GM19238 (cell line): ENCODE results near the gene UNK.

ENCODE experiments used
- DNase-seq: peaks from one replicate; pipeline ENCODE4 v3.0.0; 2011; ENCODE audit warnings: low spot score; ENCODE audit not compliant: insufficient read length

The UNK gene

DNA sequence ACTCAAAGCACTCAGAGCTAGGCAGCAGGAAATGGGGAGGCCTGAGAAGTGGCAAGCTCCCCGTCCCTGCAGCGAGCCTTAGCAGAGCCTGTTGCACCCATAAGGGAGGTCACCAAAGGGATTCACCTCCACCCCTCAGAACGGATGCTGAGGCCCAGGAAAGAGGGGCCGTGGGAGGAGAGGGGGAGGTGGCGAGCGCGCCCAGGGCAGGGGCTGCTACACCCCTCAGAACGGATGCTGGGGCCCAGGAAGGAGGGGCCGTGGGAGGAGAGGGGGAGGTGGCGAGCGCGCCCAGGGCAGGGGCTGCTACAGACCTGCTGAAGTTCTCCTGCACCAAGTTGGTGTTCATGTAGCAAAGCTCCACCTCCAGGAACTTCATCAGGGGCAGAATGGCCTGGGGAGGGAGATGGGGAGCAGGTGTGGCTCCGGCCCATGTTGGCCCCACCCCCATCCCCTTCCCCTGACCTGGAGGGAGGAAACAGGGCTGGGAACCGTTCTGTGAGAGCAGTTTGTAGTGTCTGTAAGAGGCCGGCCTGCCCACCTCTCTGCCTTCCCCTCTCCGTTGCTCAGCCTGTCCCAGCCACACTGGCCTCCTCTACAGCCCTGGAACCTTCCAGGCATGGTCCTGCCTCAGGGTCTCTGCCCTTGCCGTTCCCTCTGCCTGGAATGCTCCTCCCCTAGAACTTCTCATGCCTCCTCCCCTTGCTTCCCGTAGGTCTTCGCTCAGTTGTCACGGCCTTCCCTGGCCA is 48.2 kb downstream of the UNK start:
- no peak for DNase-seq

DNA sequence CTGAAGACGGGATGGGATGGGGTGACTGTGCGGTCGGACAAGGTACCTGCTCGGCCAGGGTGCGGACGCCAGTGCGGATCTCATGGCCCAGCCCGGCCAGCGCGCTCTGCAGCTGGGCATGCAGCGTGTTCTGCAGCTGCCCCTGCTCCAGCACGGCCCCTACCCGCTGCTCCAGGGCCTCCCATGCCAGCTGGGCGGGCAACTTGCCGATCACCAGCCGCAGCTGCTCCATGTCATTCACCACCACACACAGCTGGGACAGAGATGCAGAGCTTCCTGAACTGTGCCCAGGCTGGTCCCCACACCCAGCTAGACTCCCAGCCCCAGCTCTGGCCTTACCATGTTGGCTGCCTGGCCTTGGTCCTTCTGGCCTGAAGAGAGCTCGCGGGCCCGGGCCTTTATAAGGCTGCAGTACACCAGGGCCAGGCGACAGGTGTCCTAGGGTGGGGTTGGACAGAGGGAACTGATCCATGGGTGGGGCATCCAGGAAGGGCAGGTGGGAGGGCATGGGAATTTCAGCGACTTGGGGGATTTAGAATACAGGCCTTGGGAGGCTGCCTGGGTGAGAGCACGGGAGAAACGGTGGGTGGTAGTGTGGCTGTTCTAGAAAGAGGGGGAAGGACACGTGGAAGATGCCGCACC is 49.8 kb downstream of the UNK start:
- DNase-seq: no peak

DNA sequence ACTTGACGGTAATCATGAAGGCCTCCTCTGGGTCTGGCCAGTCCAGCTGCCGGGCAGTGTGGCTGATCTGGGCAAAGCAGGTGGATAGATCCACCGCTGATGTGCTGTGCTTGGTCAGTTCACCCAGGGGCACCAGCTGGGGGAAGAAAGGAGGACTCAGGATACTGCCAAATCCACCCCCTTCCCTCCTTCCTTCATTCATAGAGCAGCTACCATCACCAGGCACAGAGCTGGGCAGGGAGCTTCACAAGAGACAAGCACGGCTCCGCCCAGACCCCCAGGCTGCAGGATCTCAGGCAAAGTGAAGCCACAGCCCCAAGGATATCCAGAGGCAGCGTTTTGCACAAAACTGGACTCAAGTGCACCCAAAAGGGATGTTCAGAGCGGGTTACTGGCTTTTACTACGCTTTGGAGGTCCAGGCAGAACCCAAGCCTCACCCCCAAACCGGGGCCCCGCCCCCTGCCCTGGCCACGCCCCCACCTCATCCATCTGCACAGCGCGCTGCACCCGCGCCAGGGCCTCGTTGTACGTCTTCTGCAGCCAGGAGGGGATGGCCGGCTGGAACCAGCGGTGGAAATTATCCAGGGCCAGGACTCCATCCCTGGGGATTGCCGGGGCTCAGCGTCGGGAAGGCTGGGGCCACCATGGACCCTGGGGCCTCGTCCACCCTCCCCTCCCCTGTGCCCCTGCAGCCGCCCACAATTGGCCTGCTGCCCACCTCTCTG is 50.5 kb downstream of the UNK start:
- DNase-seq: no peak

DNA sequence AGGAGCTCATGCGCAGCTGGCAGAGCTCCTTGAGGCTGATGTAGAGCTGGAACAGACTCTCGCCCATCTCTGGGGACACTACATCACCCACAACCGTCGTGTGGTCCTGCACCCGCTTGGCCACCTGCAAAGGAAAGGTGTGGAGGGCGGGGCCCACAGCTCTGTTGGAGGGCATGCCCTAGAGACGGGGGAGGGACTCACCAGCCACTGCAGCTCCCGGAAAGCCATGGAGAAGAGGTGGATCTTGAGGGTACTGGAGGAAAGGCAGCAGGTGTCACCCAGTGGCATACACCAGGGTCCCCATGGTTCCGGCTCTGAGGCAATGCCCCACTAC is 51.0 kb downstream of the UNK start:
- no peak for DNase-seq

DNA sequence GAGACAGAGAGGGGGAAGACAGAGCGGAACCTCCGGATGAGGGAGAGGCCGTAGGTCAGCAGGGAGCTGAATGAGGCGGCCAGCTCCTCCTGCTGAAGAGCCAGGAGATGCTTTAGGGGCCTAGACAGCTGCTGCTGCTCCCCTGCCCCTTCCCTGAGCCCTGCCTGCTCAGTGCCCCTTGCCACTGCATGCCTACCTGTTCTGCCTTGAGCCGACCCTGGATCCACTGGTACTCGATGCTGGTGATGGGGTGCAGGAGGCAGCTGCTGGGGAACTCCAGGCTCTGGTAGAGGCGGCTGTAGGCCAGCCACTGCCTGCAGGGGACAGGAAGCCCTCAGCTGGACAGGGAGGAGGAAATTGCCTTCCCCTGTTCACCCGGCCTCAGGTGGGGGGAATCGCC is 52.0 kb downstream of the UNK start:
- DNase-seq: no peak

DNA sequence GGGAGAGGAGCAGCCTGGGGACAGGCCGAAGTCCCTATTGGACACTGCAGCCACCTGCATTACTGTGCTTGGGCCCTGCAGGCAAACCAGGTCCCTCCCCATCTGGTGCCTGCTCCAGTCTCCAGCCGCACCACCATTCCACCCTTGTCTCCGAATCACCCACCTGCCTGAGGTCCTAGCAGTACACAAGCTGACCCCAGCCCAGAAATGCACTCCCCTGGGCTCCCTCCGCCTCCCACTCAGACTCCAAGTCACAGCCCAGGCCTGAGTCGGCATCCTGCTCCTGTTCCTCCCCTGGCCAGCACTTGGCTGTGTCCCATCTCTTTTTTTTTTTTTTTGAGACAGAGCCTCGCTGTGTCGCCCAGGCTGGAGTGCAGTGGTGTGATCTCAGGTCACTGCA is 53.3 kb downstream of the UNK start:
- DNase-seq: no peak

DNA sequence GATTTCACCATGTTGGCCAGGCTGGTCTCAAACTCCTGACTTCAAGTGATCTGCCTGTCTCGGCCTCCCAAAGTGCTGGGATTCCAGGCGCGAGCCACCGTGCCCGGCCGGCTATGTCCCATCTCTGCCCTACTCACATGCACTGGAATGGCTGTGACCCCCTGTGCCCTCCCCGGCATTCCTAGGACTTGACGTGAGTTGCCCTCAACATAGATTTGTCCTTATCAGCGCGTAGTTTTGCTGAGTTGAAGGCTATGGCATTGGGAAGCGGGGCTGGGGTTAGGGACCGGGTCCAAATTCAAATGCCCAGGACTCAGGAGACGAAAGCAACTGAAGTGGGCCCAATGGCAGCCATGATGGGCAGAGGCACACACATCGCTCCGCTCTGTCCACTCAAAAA is 53.8 kb downstream of the UNK start:
- no peak for DNase-seq

DNA sequence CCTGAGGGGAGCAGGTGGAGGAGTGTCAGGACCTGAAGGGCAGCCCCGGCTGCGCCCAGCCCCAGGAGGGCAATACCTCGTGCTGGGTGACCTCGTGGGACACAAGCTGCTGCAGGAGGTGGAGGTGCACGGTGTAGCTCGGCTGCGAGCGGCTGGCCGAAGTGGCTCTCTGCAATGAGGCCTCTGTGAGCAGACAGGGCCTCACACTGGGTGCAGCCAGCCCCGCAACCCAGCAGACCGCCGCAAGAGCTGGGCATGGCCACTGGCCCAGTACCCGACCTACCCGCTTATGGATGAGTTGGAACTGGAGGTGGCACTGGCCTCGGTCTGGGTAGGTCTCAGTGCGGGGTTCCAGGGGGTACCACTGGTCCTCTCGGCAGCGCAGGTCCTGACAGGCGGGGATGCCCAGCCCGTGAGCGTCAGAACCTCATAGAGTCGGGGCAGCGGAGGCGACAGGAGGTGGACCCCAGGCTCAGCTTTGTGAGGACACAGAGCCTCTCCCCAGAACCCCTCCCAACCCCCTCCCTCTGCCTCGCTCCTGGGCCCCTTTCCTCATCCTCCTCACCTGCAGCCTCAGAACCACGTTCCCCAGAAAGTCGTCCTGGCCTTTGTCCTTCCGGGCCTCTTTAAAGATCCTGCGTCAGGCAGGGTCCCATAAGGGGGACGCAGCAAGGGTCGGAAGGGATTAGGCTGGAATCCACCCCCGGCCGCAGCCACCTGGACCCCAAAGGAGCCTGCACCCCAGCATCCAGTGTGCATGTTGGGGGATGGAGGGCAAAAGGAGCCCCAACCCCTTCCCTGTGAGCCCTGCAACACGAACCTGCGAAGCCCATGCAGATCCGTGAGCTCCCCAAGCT is 55.6 kb downstream of the UNK start:
- no peak for DNase-seq

DNA sequence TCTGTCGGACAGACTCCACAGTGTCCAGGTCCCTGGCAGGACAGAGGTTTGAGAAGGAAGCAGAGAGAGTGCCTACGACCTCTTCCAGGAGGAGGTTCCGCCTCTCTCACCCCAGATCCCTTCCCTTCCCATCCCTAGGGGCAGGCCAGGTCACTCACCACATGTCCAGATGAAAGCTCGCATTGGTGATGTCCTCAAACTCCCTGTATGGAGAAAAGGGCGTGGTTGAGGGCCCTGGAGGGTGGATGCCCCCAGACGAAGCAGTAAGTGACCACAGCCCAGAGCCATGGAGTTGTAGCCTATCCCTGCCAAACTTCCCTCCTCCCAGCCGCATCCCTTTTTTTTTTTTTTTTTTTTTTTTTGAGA is 56.2 kb downstream of the UNK start:
- DNase-seq: no peak

DNA sequence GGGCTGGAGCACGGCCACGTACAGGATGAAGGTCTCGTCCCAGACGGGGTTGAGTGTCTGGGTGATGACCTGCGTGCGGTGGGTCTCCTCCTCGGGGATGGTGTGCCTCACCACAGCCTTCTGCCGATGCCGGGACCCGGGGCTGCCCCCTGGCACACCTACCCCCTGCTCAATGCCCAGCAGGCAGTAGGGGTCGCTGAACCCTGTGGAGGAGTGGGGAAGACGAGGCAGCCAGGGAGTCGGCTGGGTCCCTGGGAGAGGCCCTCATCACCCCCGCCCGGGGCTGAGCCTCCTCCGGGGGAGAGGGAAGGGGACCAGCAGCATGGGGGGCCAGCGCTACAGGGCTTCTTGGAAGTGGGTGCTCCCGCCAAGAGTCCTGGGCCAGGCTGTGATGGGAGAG is 57.8 kb downstream of the UNK start:
- no peak for DNase-seq

DNA sequence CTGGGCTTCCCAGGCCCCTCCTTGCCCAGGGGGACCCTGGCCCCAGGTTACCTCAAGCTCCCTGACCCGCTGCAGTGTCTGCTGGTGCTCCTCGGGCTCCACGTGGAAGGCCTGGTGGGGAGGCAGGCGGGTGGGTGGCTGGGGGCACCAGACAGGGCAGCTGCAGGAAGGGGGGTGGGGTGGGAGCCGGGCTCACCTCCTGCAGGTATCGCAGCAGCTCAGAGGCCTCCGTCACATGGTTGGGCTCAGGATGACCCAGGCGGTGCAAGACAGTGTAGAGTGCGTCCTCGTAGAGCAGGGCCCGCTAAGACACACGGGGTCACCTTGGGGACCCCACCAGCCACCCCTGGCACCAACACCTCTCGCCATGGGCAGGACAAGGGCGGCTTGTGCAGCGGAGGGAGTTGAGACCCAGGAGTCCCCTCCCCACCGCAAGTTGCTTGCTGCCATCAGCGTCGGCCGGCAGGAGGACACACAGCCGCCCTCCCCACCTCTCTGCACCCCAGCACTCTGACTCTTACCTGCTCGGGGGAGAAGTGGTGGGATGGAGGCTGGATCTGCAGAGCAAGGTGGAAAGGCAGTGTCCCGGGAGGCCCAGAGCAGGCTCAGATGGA is 58.5 kb downstream of the UNK start:
- no peak for DNase-seq

DNA sequence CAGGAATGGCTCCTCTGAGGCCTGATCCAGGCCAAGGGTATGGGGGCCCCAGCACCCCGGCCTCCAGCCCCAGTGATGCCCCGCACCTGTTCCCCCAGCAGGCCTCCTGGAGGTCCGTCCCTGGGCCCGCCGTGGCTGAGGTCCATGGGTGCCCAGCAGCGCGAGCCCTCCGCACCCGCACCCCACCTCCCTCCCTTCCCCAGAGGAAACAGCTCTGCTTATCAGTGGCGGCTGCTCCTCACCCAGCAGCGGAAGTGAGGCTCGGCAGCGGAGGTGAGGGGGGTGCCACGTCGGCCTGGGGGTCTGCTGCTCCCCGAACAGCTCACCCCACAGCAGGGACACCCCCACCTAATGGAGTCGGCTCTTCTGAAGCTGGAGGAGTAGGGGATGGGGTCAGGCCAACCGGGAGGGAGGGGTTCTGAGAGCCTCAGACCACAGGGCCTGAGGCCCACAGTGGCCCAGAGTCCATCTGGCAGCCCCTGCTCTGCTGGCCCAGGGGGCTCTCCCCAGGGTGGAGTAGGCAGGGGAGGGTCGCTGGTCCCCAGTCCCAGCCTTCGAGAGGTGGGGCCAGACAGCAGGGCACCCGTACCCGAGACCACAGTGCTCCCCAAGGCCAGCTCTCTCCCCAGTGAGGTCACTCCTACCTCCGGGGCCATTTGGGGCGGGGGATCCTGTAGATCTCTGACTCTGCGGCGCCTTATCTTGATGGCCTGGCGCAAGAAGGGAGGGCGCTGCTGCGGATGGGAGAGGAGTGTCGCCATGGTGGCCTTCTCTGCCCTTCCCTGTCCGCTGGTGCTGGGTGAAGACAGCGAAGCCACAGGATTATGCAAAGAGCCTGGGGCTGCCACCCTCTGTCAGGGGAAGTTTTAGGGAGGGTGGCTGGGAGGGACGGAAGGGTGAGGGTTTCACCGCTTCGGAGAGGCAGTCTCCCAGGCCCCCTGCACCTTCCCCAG is 59.2 kb downstream of the UNK start, which contains the start of gene UNC13D:
Gene UNC13D (minus strand): TSS at position 828 of the 953 bp plus-strand sequence. CDS start 67 bp downstream, at position 761.
- DNase-seq: peak; percentile 76

DNA sequence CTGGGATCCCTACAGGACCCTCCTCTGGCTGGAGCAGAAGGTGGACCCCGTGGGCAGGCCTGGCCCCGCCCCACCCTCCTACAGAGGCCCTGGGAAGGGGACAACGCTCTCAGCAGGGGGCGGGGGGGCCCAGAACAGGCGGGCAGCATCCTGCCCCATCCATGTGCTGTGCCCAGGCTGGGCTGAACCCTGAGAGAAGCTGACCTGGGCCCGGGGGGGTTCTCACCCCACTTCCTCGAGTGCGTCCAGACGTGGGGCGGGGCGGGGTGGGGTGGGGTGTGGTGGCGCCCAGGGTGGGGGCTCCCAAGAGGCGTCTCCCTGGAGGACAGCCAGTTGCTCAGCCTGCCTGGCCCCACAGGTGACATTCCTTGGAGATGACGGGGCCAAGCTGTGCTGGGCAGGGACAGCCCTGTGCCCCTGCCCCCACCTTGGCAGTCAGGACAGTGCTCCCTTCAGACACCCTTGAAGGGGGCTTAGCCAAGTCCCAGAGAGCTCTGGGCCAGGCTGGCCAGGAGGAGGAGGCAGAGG is 60.0 kb downstream of the UNK start:
- DNase-seq: no peak

DNA sequence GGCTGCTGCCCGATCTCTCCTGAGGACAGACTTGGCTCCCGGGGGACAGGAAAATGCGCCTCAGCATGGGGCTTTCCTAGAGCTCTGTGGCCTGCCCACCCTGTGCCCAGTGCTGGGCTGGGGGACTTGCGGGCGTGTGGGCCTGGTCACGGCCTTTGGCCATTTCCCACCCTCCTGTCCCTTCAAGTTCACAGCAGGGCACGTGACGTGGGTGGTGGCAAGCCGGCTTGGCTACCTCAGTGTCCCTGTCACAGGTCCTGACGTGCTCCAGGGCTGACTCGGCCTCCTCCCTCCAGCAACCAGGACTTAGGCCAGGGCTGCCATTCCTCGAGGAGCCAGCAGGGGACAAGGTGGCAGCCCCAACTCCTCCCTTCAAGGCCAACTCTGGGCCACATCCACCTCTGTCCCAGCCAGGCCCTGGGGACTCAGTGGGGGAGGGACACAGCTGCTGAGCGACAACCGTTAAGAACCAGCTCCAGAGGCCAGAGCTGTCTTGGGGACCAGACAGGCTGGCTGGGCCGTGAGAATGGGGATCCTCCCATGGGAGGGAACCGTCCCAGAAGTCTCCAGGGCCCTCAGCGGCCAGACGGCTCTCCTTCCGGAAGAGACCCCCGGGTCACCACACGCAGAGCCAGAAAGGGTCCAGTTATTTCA is 60.6 kb downstream of the UNK start:
- peak; percentile 94 for DNase-seq

DNA sequence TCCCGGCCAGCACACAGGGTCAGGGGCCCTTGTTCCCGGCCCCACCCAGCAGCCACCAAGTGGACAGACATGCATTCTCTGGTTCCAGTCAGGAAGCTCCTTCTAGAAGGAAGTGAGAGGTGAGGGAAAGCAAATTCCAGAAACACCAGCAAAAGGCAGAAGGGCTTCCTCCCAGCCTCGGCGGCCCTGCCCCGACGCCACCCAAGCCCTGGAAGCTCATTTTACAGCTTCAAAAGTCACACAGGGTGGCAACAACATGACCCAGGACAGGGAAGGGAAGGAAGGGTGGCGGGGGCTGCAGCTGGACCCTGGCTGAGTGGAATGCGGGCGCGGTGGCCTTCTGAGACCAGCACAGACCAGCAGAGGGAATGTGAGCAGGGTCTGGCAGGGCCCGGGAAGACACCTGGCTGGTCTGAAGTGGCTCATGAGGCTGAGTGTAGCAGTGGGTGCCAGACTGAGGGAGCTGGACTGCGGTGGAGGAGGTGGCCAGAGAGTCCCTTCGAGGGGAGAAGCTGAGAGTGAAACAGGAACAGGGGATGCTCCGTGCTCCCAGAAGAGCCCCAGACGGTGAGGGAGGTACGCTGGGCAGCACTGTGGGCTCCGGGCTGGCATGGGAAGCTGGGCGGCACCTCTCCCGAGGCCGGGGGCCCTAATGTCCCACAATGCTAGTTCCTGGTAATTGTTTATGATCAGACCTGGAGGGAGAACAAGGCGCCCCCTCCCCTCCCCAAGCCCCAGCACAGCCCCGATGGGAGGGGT is 61.5 kb downstream of the UNK start:
- DNase-seq: no peak

DNA sequence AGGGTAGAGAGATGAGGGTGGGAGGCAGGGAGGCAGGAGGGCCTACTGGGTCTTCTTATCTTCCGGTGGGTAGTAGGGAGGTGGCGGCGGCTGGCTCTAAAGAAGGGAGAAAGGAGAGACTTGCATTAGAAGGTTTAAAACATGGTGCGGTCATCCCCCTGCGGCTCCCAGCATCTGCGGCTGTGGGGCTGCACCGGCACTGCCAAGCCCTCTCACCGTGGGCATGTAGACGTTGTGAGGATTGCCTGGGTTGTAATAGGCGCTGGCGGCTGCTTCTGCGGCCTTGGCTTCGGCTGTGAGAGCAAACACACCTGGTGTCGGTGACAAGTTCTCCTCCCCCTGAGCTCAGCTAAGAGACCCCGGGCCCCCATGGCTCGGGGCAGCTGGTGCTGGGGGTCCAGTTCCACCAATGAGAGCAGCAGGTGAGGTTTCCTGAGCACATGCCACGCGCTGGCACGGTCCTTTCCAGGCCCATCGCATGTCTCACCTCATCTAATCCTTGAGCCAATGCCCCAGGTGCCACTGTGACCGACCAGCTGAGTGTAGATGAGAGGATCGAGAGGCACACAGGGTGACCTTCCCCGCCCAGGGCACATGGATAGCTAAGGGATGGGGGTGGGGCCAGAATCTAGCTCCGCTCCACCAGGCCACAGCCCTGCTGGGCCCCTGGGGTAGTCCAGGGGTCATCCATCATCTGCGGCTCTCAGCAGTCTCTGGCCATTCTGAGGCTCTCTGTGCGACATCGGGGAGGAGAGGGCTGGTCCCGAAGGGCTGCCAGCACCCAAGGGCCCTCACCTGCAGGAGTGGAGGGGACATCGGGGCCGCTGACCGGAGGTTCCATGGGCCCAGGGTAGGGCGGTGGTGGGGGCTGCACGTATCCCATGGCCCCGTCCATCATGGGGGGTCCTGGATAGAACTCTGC is 62.3 kb downstream of the UNK start:
- no peak for DNase-seq
